GM18907 (cell line): ENCODE results near the gene SPTB.

Source experiments
- ATAC-seq: cut with Tn5 transposase; IDR thresholded peaks from one replicate; pipeline ENCODE4 v1.9.1; 2021; ENCODE audit warnings: mild to moderate bottlenecking, moderate library complexity; ENCODE audit not compliant: unreplicated experiment

The SPTB gene

GRCh38 chr14:64733321-64733720, 146.4 kb downstream of the SPTB start:
- no peak for ATAC-seq

GRCh38 chr14:64732536-64733120, 147.1 kb downstream of the SPTB start:
- no peak for ATAC-seq

GRCh38 chr14:64732066-64732465, 147.6 kb downstream of the SPTB start:
- no peak for ATAC-seq

- no peak for ATAC-seq
Observed at GRCh38 chr14:64731141-64731581, 148.5 kb downstream of the SPTB start.

GRCh38 chr14:64730681-64731080, 149.0 kb downstream of the SPTB start:
- no peak for ATAC-seq

GRCh38 chr14:64730061-64730440, 149.7 kb downstream of the SPTB start:
- ATAC-seq = no peak

GRCh38 chr14:64729386-64730060, 150.2 kb downstream of the SPTB start:
- ATAC-seq = no peak

- no peak for ATAC-seq
Observed at GRCh38 chr14:64728856-64729255, 150.9 kb downstream of the SPTB start.

- ATAC-seq = no peak
Observed at GRCh38 chr14:64728106-64728505, 151.6 kb downstream of the SPTB start.

GRCh38 chr14:64727551-64728071, 152.1 kb downstream of the SPTB start:
- ATAC-seq = no peak

- no peak for ATAC-seq
Observed at GRCh38 chr14:64726585-64726890, 153.2 kb downstream of the SPTB start.

- no peak for ATAC-seq
Observed at GRCh38 chr14:64725879-64726584, 153.7 kb downstream of the SPTB start.

- ATAC-seq = no peak
Observed at GRCh38 chr14:64725261-64725815, 154.4 kb downstream of the SPTB start.

- no peak for ATAC-seq
Observed at GRCh38 chr14:64724578-64724930, 155.2 kb downstream of the SPTB start.

- ATAC-seq = no peak
Observed at GRCh38 chr14:64723691-64724577, 155.8 kb downstream of the SPTB start.

GRCh38 chr14:64722842-64723447, 156.8 kb downstream of the SPTB start:
- ATAC-seq = no peak

- no peak for ATAC-seq
Observed at GRCh38 chr14:64721899-64722298, 157.8 kb downstream of the SPTB start.

GRCh38 chr14:64721391-64721791, 158.3 kb downstream of the SPTB start:
- ATAC-seq = no peak

GRCh38 chr14:64720131-64720576, 159.6 kb downstream of the SPTB start:
- ATAC-seq = no peak

GRCh38 chr14:64719601-64720000, 160.1 kb downstream of the SPTB start:
- no peak for ATAC-seq
